NCI-H446 treated with DMSO at 0.1 percent for 48 hours (cell line): ENCODE measurements around the gene LMNTD1.
"Not testable (repeated sequence)": the region's sequence is repeated elsewhere in the genome, so short reads cannot be mapped to it uniquely, and the experiment has no call there.

ENCODE experiments used
- DNase-seq: peaks from one replicate; lab custom pipeline; 2025; lab: John Stamatoyannopoulos, UW

LMNTD1 gene

DNA sequence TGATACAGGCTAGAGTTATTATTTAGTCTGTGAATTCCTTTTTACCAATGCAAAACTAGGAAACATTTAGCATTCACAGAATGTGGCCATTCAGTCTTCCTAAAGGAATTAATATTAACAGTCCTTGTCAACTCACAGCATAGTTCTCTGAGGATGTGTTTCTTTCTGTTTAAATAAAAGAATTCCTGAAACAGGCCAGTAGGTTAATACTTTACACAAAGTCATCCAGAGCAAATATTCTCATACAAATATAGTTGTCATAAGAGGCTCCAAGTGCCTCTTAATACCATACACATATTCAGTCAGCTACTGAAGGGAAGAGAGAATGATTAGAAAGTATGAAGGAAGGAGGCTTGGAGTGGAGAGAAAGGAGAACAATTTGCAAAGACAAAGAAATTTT, 120.1 kb downstream of the LMNTD1 start:
- DNase-seq = no peak

DNA sequence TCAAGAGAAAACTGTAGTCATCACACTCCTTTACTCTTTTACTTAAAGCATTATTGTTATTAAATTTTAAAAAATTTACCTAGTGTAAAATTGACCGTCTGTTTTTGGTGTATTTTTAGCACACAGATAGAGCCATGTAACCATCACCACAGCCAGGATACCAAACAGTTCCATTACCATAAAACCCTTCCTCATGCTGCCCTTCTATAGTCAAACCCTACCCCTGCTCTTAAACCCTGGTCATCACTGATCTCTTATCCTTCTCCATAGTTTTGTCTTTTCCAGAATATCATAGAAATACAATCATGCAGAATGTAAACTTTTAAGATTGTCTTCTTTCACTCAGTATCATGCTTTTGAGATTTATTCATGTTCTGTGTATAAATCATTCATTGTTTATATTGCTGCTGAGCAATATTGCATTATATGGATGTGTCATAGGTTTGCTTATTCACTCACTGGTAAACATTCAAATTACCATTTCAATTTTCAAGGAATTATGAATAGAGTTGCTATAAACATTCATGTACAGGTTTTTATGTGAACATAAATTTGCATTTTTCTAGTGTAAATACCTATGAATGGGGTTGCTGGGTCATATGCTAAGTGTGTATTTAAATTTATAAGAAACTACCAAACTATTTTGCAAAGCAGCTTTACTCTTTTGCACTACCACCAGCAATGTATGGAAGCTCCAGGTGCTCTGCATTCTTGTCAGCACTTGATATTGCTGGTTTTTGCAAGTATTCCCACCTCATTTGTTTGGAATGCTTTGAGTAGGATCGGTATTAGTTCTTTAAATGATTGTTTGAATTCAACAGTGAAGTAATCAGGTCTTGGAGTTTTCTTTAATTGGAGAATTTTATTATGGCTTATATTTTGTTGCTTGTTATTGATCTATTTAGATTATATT, 125.5 kb downstream of the LMNTD1 start:
- DNase-seq = no peak

DNA sequence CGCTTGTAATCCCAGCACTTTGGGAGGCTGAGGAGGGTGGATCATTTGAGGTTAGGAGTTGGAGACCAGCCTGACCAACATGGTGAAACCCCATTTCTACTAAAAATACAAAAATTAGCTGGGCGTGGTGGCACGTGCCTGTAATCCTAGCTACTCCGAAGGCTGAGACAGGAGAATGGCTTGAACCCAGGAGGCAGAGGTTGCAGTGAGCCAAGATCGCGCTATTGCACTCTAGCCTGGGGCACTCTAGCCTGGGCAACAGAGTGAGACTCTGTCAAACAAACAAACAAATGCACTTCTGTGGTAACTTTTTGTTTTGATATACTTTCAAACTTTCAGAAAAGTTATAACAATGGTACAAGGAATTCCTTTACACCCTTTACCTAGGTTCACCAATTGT, 126.3 kb downstream of the LMNTD1 start:
- DNase-seq = not testable (repeated sequence)
